MM.1S (cell line): Measurements from ENCODE around the gene ADORA2B.

Experiments
- DNase-seq: peaks from one replicate; pipeline ENCODE4 v3.0.0-alpha.2; 2015
- H2AFZ ChIP-seq: fragments of 300-600 bp; sonication (generic); 2 replicates; pipeline ENCODE4 v1.6.0; 2016; ENCODE audit warnings: antibody characterized with exemption, low read length
- H3F3A ChIP-seq: fragments of 300-600 bp; sonication (generic); 2 replicates; pipeline ENCODE4 v1.6.1; 2016; ENCODE audit warnings: mild to moderate bottlenecking, antibody characterized with exemption, low read length, moderate library complexity, mixed read lengths; ENCODE audit not compliant: insufficient read depth
- H3K27ac ChIP-seq: fragments of 300-600 bp; sonication (generic); 2 replicates; pipeline ENCODE4 v1.5.1; 2016; ENCODE audit warnings: mild to moderate bottlenecking, low read length
- H3K27me3 ChIP-seq: fragments of 300-600 bp; sonication (generic); replicated peaks from 2 replicates; pipeline ENCODE4 v1.6.0; 2016; ENCODE audit warnings: low read length; ENCODE audit not compliant: insufficient read depth
- H3K36me3 ChIP-seq: fragments of 300-600 bp; sonication (generic); replicated peaks from 2 replicates; pipeline ENCODE4 v1.6.1; 2016; ENCODE audit warnings: mild to moderate bottlenecking, low read length, mixed read lengths; ENCODE audit not compliant: insufficient read depth
- H3K4me1 ChIP-seq: fragments of 300-600 bp; sonication (generic); 2 replicates; pipeline ENCODE4 v1.6.1; 2016; ENCODE audit warnings: low read length, mixed read lengths
- H3K4me2 ChIP-seq: fragments of 300-600 bp; sonication (generic); 2 replicates; pipeline ENCODE4 v1.6.0; 2016; ENCODE audit warnings: low read depth, low read length
- H3K4me3 ChIP-seq: fragments of 300-600 bp; sonication (generic); 2 replicates; pipeline ENCODE4 v1.5.1; 2016; ENCODE audit warnings: low read length, mixed read lengths
- H3K79me2 ChIP-seq: fragments of 300-600 bp; sonication (generic); 2 replicates; pipeline ENCODE4 v1.6.1; 2016; ENCODE audit warnings: mixed run types, low read length, mixed read lengths
- H3K9ac ChIP-seq: fragments of 300-600 bp; sonication (generic); 2 replicates; pipeline ENCODE4 v1.6.1; 2016; ENCODE audit warnings: low read length, mixed read lengths
- H3K9me2 ChIP-seq: fragments of 300-600 bp; sonication (generic); replicated peaks from 2 replicates; pipeline ENCODE4 v1.6.1; 2016; ENCODE audit warnings: mild to moderate bottlenecking, low read length, mixed read lengths; ENCODE audit not compliant: insufficient read depth
- H3K9me3 ChIP-seq: fragments of 300-600 bp; sonication (generic); replicated peaks from 2 replicates; pipeline ENCODE4 v1.6.1; 2016; ENCODE audit warnings: mild to moderate bottlenecking, low read length, mixed read lengths; ENCODE audit not compliant: insufficient read depth
- H4K20me1 ChIP-seq: fragments of 300-600 bp; sonication (generic); 2 replicates; pipeline ENCODE4 v1.6.1; 2016; ENCODE audit warnings: mild to moderate bottlenecking, low read length, moderate library complexity, mixed read lengths; ENCODE audit not compliant: insufficient read depth
- EZH2 ChIP-seq: fragments of 300-600 bp; sonication (generic); optimal IDR thresholded peaks from 2 replicates; pipeline ENCODE3; 2017; ENCODE audit warnings: low read depth, mild to moderate bottlenecking, antibody characterized with exemption, low read length, mixed read lengths
- EZH2phosphoT487 ChIP-seq: fragments of 300-600 bp; sonication (generic); IDR thresholded peaks from 2 replicates; pipeline ENCODE4 v1.6.1; 2018; ENCODE audit warnings: antibody characterized with exemption, low read length
- TF ChIP-seq, protein P1 (sequence below): fragments of 300-600 bp; sonication (generic); IDR thresholded peaks from 2 replicates; pipeline ENCODE4 v1.5.1; 2016; ENCODE audit warnings: antibody characterized with exemption, low read length, mixed read lengths

The ADORA2B gene

GRCh38 chr17:15971882-15972281 lies 27.0 kb downstream of the ADORA2B start:
- Histone ChIP-seq H3K9me2 (no peaks in the 10 kb centered on the region), H3K9ac (no peak overlapping the region), H2AFZ (no peak overlapping the region), H4K20me1 (no peaks in the 10 kb centered on the region), H3K27ac (no peak overlapping the region), H3K79me2 (no peaks in the 10 kb centered on the region), H3F3A (no peaks in the 10 kb centered on the region), H3K4me3 (no peak overlapping the region), H3K9me3 (no peaks in the 10 kb centered on the region), H3K4me2 (no peak overlapping the region), H3K36me3 (no peaks in the 10 kb centered on the region), H3K4me1 (no peaks in the 10 kb centered on the region), H3K27me3 (no peaks in the 10 kb centered on the region)
- TF ChIP-seq EZH2: no peak
- no peak for DNase-seq

DNA sequence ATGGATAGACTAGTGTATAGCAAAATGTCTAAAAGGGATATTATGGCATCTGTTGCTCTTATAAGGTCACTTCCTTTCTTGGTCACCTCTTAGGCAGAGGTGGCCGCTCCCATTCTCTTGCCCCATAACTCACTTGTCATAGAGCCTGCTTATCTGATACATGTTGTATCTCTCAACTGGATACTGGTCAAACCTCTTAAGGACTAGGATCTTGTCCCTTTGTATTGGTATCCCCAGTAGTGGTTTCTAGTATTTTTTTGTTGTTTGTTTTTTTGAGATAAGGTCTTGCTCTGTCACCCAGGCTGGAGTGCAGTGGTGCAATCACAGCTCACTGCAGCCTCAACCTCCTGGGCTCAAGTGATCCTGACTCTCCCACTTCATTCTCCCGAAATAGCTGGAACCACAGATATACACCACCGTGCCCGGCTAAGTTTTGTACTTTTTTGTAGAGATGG lies 27.6 kb downstream of the ADORA2B start:
- Histone ChIP-seq H3K36me3 (no peaks in the 10 kb centered on the region), H2AFZ (no peak overlapping the region), H3K4me3 (no peak overlapping the region), H3K9me2 (no peaks in the 10 kb centered on the region), H3K4me1 (no peaks in the 10 kb centered on the region), H3K9ac (no peak overlapping the region), H3F3A (no peaks in the 10 kb centered on the region), H4K20me1 (no peaks in the 10 kb centered on the region), H3K27ac (no peak overlapping the region), H3K27me3 (no peaks in the 10 kb centered on the region), H3K4me2 (no peak overlapping the region), H3K79me2 (no peaks in the 10 kb centered on the region), H3K9me3 (no peaks in the 10 kb centered on the region)
- no peak for DNase-seq
- TF ChIP-seq EZH2phosphoT487 (no peak), EZH2 (no peak)
- TF ChIP-seq, protein P1, sequence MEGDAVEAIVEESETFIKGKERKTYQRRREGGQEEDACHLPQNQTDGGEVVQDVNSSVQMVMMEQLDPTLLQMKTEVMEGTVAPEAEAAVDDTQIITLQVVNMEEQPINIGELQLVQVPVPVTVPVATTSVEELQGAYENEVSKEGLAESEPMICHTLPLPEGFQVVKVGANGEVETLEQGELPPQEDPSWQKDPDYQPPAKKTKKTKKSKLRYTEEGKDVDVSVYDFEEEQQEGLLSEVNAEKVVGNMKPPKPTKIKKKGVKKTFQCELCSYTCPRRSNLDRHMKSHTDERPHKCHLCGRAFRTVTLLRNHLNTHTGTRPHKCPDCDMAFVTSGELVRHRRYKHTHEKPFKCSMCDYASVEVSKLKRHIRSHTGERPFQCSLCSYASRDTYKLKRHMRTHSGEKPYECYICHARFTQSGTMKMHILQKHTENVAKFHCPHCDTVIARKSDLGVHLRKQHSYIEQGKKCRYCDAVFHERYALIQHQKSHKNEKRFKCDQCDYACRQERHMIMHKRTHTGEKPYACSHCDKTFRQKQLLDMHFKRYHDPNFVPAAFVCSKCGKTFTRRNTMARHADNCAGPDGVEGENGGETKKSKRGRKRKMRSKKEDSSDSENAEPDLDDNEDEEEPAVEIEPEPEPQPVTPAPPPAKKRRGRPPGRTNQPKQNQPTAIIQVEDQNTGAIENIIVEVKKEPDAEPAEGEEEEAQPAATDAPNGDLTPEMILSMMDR: no peak

- H3K9me2 ChIP-seq: no peaks in the 10 kb centered on the region
- H3K9ac ChIP-seq: no peak overlapping the region
- no peaks in the 10 kb centered on the region for H3K4me1 ChIP-seq
- no peaks in the 10 kb centered on the region for H4K20me1 ChIP-seq
- no peak overlapping the region for H3K27ac ChIP-seq
- no peaks in the 10 kb centered on the region for H3K9me3 ChIP-seq
- H3K36me3 ChIP-seq: no peaks in the 10 kb centered on the region
- H3K4me3 ChIP-seq: no peak overlapping the region
- H2AFZ ChIP-seq: no peak overlapping the region
- TF ChIP-seq EZH2phosphoT487 (no peak), EZH2 (no peak)
- TF ChIP-seq, protein P1: no peak
- H3F3A ChIP-seq: no peaks in the 10 kb centered on the region
- H3K79me2 ChIP-seq: no peaks in the 10 kb centered on the region
- no peak overlapping the region for H3K4me2 ChIP-seq
- no peaks in the 10 kb centered on the region for H3K27me3 ChIP-seq
- no peak for DNase-seq
These were observed 28.1 kb downstream of the ADORA2B start for GRCh38 chr17:15973016-15973415.

GRCh38 chr17:15973834-15974233 lies 28.9 kb downstream of the ADORA2B start:
- no peaks in the 10 kb centered on the region for H3K9me3 ChIP-seq
- H3K9ac ChIP-seq: no peak overlapping the region
- H3K79me2 ChIP-seq: no peaks in the 10 kb centered on the region
- H3F3A ChIP-seq: no peaks in the 10 kb centered on the region
- TF ChIP-seq EZH2phosphoT487 (no peak), EZH2 (no peak)
- TF ChIP-seq, protein P1: no peak
- H4K20me1 ChIP-seq: no peaks in the 10 kb centered on the region
- DNase-seq: no peak
- no peaks in the 10 kb centered on the region for H3K4me1 ChIP-seq
- H3K27ac ChIP-seq: no peak overlapping the region
- H2AFZ ChIP-seq: no peak overlapping the region
- no peaks in the 10 kb centered on the region for H3K9me2 ChIP-seq
- no peak overlapping the region for H3K4me2 ChIP-seq
- H3K27me3 ChIP-seq: no peaks in the 10 kb centered on the region
- H3K4me3 ChIP-seq: no peak overlapping the region
- H3K36me3 ChIP-seq: no peaks in the 10 kb centered on the region
